Activated naive CD8-positive, alpha-beta T cell treated with anti-CD3 and anti-CD28 coated beads, Interleukin-2, amount 10 ng/mL, durations not matched to agents 7 days and 5 days (primary cell): Measurements from ENCODE around the gene PPP6R3. TPM values are rescaled to one million over a fixed set of nuclear protein-coding genes. Genes with fewer than 3 reads are reported as not detected.

Experiments used
- ATAC-seq: fragments of 150-1000 bp; cut with Tn5 transposase; one replicate; pipeline ENCODE4 v1.10.0; 2021; ENCODE audit warnings: low read depth, moderate library complexity
- POLR2A ChIA-PET: fragments of 350-600 bp; sonication (Branson Sonifier 250); formaldehyde crosslinking; loops from one replicate; lab custom pipeline; 2021; ENCODE audit warnings: antibody characterized with exemption; lab: Charles Lee
- DNase-seq: peaks from one replicate; pipeline ENCODE4 v3.0.0; 2021
- H3K27ac Mint-ChIP-seq: one replicate; pipeline ENCODE4 v1.8.0; 2022; ENCODE audit warnings: mild to moderate bottlenecking, mixed read lengths
- H3K27me3 Mint-ChIP-seq: one replicate; pipeline ENCODE4 v1.8.0; 2022; ENCODE audit warnings: mild to moderate bottlenecking, moderate library complexity, mixed read lengths
- H3K36me3 Mint-ChIP-seq: one replicate; pipeline ENCODE4 v1.8.0; 2021; ENCODE audit warnings: mild to moderate bottlenecking, mixed read lengths
- H3K4me1 Mint-ChIP-seq: one replicate; pipeline ENCODE4 v1.8.0; 2021; ENCODE audit warnings: mixed read lengths
- H3K4me3 Mint-ChIP-seq: one replicate; pipeline ENCODE4 v1.8.0; 2022; ENCODE audit warnings: mild to moderate bottlenecking, moderate library complexity, mixed read lengths
- H3K9me3 Mint-ChIP-seq: one replicate; pipeline ENCODE4 v1.8.0; 2021; ENCODE audit warnings: mixed read lengths
- total RNA-seq, 2 experiments: library from RNA; stranded (reverse); gene quantifications; one replicate each; pipeline ENCODE4 v1.2.3, GENCODE V29; 2021

The PPP6R3 gene
- total RNA-seq, 2 experiments from 2014 or later, result 117 to 118 TPM

- no peak overlapping the region for H3K4me3 Mint-ChIP-seq
- POLR2A ChIA-PET, result no interaction called here
- peaks cover 19% of the 10 kb centered on the region for H3K27me3 Mint-ChIP-seq
- peaks cover 7% of the 10 kb centered on the region for H3K9me3 Mint-ChIP-seq
- DNase-seq (no peak), ATAC-seq (no peak)
- H3K27ac Mint-ChIP-seq, result no peak overlapping the region
- H3K4me1 Mint-ChIP-seq, result no peaks in the 10 kb centered on the region
- no peaks in the 10 kb centered on the region for H3K36me3 Mint-ChIP-seq
Measured at GRCh38 chr11:68643585-68643984, 183.0 kb downstream of the PPP6R3 start.

- peaks cover 7% of the 10 kb centered on the region for H3K9me3 Mint-ChIP-seq
- H3K4me3 Mint-ChIP-seq, result no peak overlapping the region
- peaks cover 24% of the 10 kb centered on the region for H3K27me3 Mint-ChIP-seq
- ATAC-seq (no peak), DNase-seq (no peak)
- H3K36me3 Mint-ChIP-seq, result no peaks in the 10 kb centered on the region
- POLR2A ChIA-PET, result no interaction called here
- H3K4me1 Mint-ChIP-seq, result no peaks in the 10 kb centered on the region
- no peak overlapping the region for H3K27ac Mint-ChIP-seq
Measured at GRCh38 chr11:68646832-68647231, 186.3 kb downstream of the PPP6R3 start.

- Mint-ChIP-seq H3K27ac (no peak overlapping the region), H3K4me3 (no peak overlapping the region), H3K36me3 (no peaks in the 10 kb centered on the region), H3K27me3 (peaks cover 19% of the 10 kb centered on the region), H3K4me1 (no peaks in the 10 kb centered on the region), H3K9me3 (peaks cover 5% of the 10 kb centered on the region)
- ATAC-seq (no peak), DNase-seq (no peak)
- POLR2A ChIA-PET, result no interaction called here
Measured at GRCh38 chr11:68649851-68650555, 189.5 kb downstream of the PPP6R3 start.

- peaks cover 5% of the 10 kb centered on the region for H3K9me3 Mint-ChIP-seq
- POLR2A ChIA-PET, result no interaction called here
- H3K36me3 Mint-ChIP-seq, result no peaks in the 10 kb centered on the region
- ATAC-seq, result no peak
- no peaks in the 10 kb centered on the region for H3K4me1 Mint-ChIP-seq
- no peak for DNase-seq
- no peak overlapping the region for H3K4me3 Mint-ChIP-seq
- H3K27ac Mint-ChIP-seq, result no peak overlapping the region
- H3K27me3 Mint-ChIP-seq, result peaks cover 19% of the 10 kb centered on the region
Measured at GRCh38 chr11:68650801-68651200, 190.2 kb downstream of the PPP6R3 start.

GRCh38 chr11:68651208-68651984, 190.8 kb downstream of the PPP6R3 start:
- Mint-ChIP-seq H3K36me3 (no peaks in the 10 kb centered on the region), H3K4me3 (no peak overlapping the region), H3K4me1 (no peaks in the 10 kb centered on the region), H3K27me3 (peaks cover 19% of the 10 kb centered on the region), H3K27ac (no peak overlapping the region), H3K9me3 (peaks cover 5% of the 10 kb centered on the region)
- ATAC-seq, result no peak
- POLR2A ChIA-PET, result no interaction called here
- no peak for DNase-seq

- Mint-ChIP-seq H3K4me1 (no peaks in the 10 kb centered on the region), H3K4me3 (no peak overlapping the region), H3K27ac (no peak overlapping the region), H3K36me3 (no peaks in the 10 kb centered on the region), H3K27me3 (peaks cover 18% of the 10 kb centered on the region), H3K9me3 (peaks cover 5% of the 10 kb centered on the region)
- POLR2A ChIA-PET, result no interaction called here
- ATAC-seq (no peak), DNase-seq (no peak)
Measured at GRCh38 chr11:68651985-68652682, 191.6 kb downstream of the PPP6R3 start.

- Mint-ChIP-seq H3K27ac (no peak overlapping the region), H3K9me3 (no peaks in the 10 kb centered on the region), H3K27me3 (peaks cover 12% of the 10 kb centered on the region), H3K36me3 (no peaks in the 10 kb centered on the region), H3K4me1 (peaks cover 1% of the 10 kb centered on the region), H3K4me3 (no peak overlapping the region)
- DNase-seq (no peak), ATAC-seq (no peak)
- POLR2A ChIA-PET, result no interaction called here
Measured at GRCh38 chr11:68652683-68653156, 192.2 kb downstream of the PPP6R3 start.

- Mint-ChIP-seq H3K27ac (no peak overlapping the region), H3K36me3 (no peaks in the 10 kb centered on the region), H3K4me3 (no peak overlapping the region), H3K27me3 (peaks cover 10% of the 10 kb centered on the region), H3K4me1 (peaks cover 2% of the 10 kb centered on the region), H3K9me3 (no peaks in the 10 kb centered on the region)
- DNase-seq, result no peak
- no peak for ATAC-seq
- POLR2A ChIA-PET, result no interaction called here
Measured at GRCh38 chr11:68653486-68654430, 193.2 kb downstream of the PPP6R3 start.

GRCh38 chr11:68654978-68655377, 194.4 kb downstream of the PPP6R3 start:
- no peak overlapping the region for H3K4me3 Mint-ChIP-seq
- peaks cover 2% of the 10 kb centered on the region for H3K4me1 Mint-ChIP-seq
- POLR2A ChIA-PET, result no interaction called here
- H3K36me3 Mint-ChIP-seq, result no peaks in the 10 kb centered on the region
- H3K9me3 Mint-ChIP-seq, result no peaks in the 10 kb centered on the region
- no peak overlapping the region for H3K27ac Mint-ChIP-seq
- peaks cover 6% of the 10 kb centered on the region for H3K27me3 Mint-ChIP-seq
- DNase-seq (no peak), ATAC-seq (no peak)

- POLR2A ChIA-PET, result no interaction called here
Measured at GRCh38 chr11:68655406-68655805, 194.9 kb downstream of the PPP6R3 start.

GRCh38 chr11:68655806-68656205, 195.3 kb downstream of the PPP6R3 start:
- POLR2A ChIA-PET, result no interaction called here
- Mint-ChIP-seq H3K4me3 (no peak overlapping the region), H3K9me3 (no peaks in the 10 kb centered on the region), H3K27ac (no peak overlapping the region), H3K36me3 (no peaks in the 10 kb centered on the region), H3K4me1 (peaks cover 2% of the 10 kb centered on the region), H3K27me3 (peaks cover 2% of the 10 kb centered on the region)
- DNase-seq, result no peak
- ATAC-seq, result no peak

More at GRCh38 chr11:68655406-68655805, 194.9 kb downstream of the PPP6R3 start:
- no peaks in the 10 kb centered on the region for H3K9me3 Mint-ChIP-seq
- H3K27ac Mint-ChIP-seq, result no peak overlapping the region
- H3K36me3 Mint-ChIP-seq, result no peaks in the 10 kb centered on the region
- H3K4me1 Mint-ChIP-seq, result peaks cover 2% of the 10 kb centered on the region
- H3K4me3 Mint-ChIP-seq, result no peak overlapping the region
- peaks cover 3% of the 10 kb centered on the region for H3K27me3 Mint-ChIP-seq
- no peak for ATAC-seq
- DNase-seq, result no peak

GRCh38 chr11:68657021-68657780, 196.6 kb downstream of the PPP6R3 start:
- H3K4me3 Mint-ChIP-seq, result no peak overlapping the region
- no peaks in the 10 kb centered on the region for H3K9me3 Mint-ChIP-seq
- no peak overlapping the region for H3K27ac Mint-ChIP-seq
- no peak for DNase-seq
- no peak for ATAC-seq
- H3K27me3 Mint-ChIP-seq, result peaks cover 2% of the 10 kb centered on the region
- no peaks in the 10 kb centered on the region for H3K36me3 Mint-ChIP-seq
- H3K4me1 Mint-ChIP-seq, result peaks cover 2% of the 10 kb centered on the region
- POLR2A ChIA-PET, result no interaction called here
